IMR-90 (cell line): Measurements from ENCODE around the gene PDZD7. TPM values are rescaled to one million over a fixed set of nuclear protein-coding genes. Genes with fewer than 3 reads are reported as not detected.

Experiments used
- CEBPB ChIP-seq: IDR thresholded peaks from 2 replicates; pipeline ENCODE4 v1.6.1; 2012; ENCODE audit warnings: low read depth, low read length, improper control_type of control experiment
- FOS ChIP-seq: fragments of 150-350 bp; IDR thresholded peaks from 2 replicates; pipeline ENCODE4 v1.6.1; 2016; ENCODE audit warnings: low read depth, low read length
- MAZ ChIP-seq: IDR thresholded peaks from 2 replicates; pipeline ENCODE4 v1.6.1; 2012; ENCODE audit warnings: low read depth, mild to moderate bottlenecking, low read length, improper control_type of control experiment, moderate library complexity, borderline replicate concordance
- RAD21 ChIP-seq: IDR thresholded peaks from 2 replicates; pipeline ENCODE4 v1.6.1; 2012; ENCODE audit warnings: low read length, improper control_type of control experiment
- RCOR1 ChIP-seq: IDR thresholded peaks from 2 replicates; pipeline ENCODE4 v1.6.1; 2012; ENCODE audit warnings: mild to moderate bottlenecking, low read length, improper control_type of control experiment; ENCODE audit not compliant: insufficient replicate concordance
- polyA plus RNA-seq, 3 experiments: library from polyadenylated mRNA; depleted of rRNA; stranded (reverse); fragments of >200 nt; gene quantifications; 2 replicates each; pipeline ENCODE4 v1.2.3, GENCODE V29; 2012; ENCODE audit warnings: low replicate concordance in 1 of 3
- total RNA-seq: library from RNA; depleted of rRNA; stranded (reverse); fragments of >200 nt; gene quantifications from 2 replicates; pipeline ENCODE4 v1.2.3, GENCODE V29; 2012
- TF ChIP-seq, protein P1 (sequence below): fragments of 150-350 bp; IDR thresholded peaks from 2 replicates; pipeline ENCODE4 v1.6.1; 2016; ENCODE audit warnings: low read depth, mild to moderate bottlenecking, low read length, moderate library complexity, borderline replicate concordance

Gene PDZD7
- total and polyA plus RNA-seq, 2 of the 4 experiments (the other 2 are of a cell fraction), result 0.90 to 1.5 TPM

GRCh38 chr10:100968863-100969186, 62.1 kb downstream of the PDZD7 start (continued):
- no peak for TF ChIP-seq CEBPB
- TF ChIP-seq, protein P1, sequence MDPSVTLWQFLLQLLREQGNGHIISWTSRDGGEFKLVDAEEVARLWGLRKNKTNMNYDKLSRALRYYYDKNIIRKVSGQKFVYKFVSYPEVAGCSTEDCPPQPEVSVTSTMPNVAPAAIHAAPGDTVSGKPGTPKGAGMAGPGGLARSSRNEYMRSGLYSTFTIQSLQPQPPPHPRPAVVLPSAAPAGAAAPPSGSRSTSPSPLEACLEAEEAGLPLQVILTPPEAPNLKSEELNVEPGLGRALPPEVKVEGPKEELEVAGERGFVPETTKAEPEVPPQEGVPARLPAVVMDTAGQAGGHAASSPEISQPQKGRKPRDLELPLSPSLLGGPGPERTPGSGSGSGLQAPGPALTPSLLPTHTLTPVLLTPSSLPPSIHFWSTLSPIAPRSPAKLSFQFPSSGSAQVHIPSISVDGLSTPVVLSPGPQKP, result no peak
- no peak for TF ChIP-seq FOS
- no peak for TF ChIP-seq RAD21
- no peak for TF ChIP-seq MAZ
- TF ChIP-seq RCOR1, result no peak
